H1 (cell line): ENCODE measurements around the gene RALGAPA2. TPM values are rescaled to one million over a fixed set of nuclear protein-coding genes. Genes with fewer than 3 reads are reported as not detected.

Experiments
- CTCF ChIA-PET: fragments of 300-600 bp; sonication (Branson Sonifier 250); formaldehyde crosslinking; loops from one replicate; lab custom pipeline; 2021; ENCODE audit not compliant: partially characterized antibody; lab: Charles Lee
- POLR2A ChIA-PET: fragments of 300-600 bp; sonication (Branson Sonifier 250); formaldehyde crosslinking; loops from one replicate; lab custom pipeline; 2021; ENCODE audit warnings: inconsistent platforms; ENCODE audit not compliant: partially characterized antibody; lab: Charles Lee
- DNase-seq, 2 experiments: peaks; one replicate each; pipeline versions ENCODE4 v3.0.0 to v3.0.0-alpha.2; 2010 to 2022; ENCODE audit warnings: low spot score in 2 of 2, low read depth in 1 of 2, mixed read lengths in 1 of 2
- FAIRE-seq: peaks from 2 replicates; lab custom pipeline; 2011; peaks lifted over from hg19 to GRCh38; lab: Jason Lieb, UNC
- H2AFZ ChIP-seq: 2 replicates; pipeline ENCODE4 v1.8.1; 2012; ENCODE audit warnings: low read length, inconsistent platforms
- H2AK5ac ChIP-seq: 2 replicates; pipeline ENCODE4 v1.6.1; 2013; ENCODE audit warnings: low read depth, low read length
- H2BK120ac ChIP-seq: replicated peaks from 2 replicates; pipeline ENCODE3; 2013; ENCODE audit warnings: low read depth, low read length, inconsistent platforms
- H2BK12ac ChIP-seq: 2 replicates; pipeline ENCODE4 v1.6.1; 2013; ENCODE audit warnings: low read depth, low read length
- H2BK15ac ChIP-seq: 2 replicates; pipeline ENCODE4 v1.6.1; 2013; ENCODE audit warnings: low read length
- H2BK20ac ChIP-seq: 2 replicates; pipeline ENCODE4 v1.6.1; 2013; ENCODE audit warnings: low read length
- H2BK5ac ChIP-seq: 2 replicates; pipeline ENCODE4 v1.6.1; 2013; ENCODE audit warnings: low read depth, low read length
- H3K14ac ChIP-seq: 2 replicates; pipeline ENCODE4 v1.6.1; 2013; ENCODE audit warnings: inconsistent platforms; ENCODE audit not compliant: insufficient read length
- H3K18ac ChIP-seq: 2 replicates; pipeline ENCODE4 v1.6.1; 2013; ENCODE audit warnings: low read length; ENCODE audit errors: extremely low read depth
- H3K23ac ChIP-seq: 2 replicates; pipeline ENCODE4 v1.6.1; 2013; ENCODE audit warnings: inconsistent platforms; ENCODE audit not compliant: insufficient read length
- H3K23me2 ChIP-seq: 2 replicates; pipeline ENCODE4 v1.6.1; 2013; ENCODE audit warnings: low read depth, low read length
- H3K27ac ChIP-seq: 2 replicates; pipeline ENCODE4 v1.6.1; 2011; ENCODE audit warnings: low read depth, low read length, inconsistent platforms
- H3K27me3 ChIP-seq, 4 experiments: replicated peaks in 1 of 4; 1 replicate in 1 of 4; 2 replicates in 3 of 4; pipeline versions ENCODE4 v1.6.1 to v1.8.1; 2011 to 2013; ENCODE audit warnings: low read length in 3 of 4, mild to moderate bottlenecking in 3 of 4, inconsistent platforms in 2 of 4, mixed read lengths in 2 of 4, moderate library complexity in 1 of 4; ENCODE audit not compliant: control insufficient read depth in 3 of 4, insufficient read depth in 3 of 4; ENCODE audit errors: extremely low read depth in 1 of 4
- H3K36me3 ChIP-seq, 4 experiments: 2 replicates each; pipeline versions ENCODE4 v1.6.1 to v1.8.1; 2011 to 2013; ENCODE audit warnings: mild to moderate bottlenecking in 4 of 4, low read length in 3 of 4, moderate library complexity in 2 of 4, control low read depth in 1 of 4, inconsistent platforms in 1 of 4; ENCODE audit not compliant: insufficient read depth in 4 of 4, control insufficient read depth in 2 of 4
- H3K4ac ChIP-seq: replicated peaks from 2 replicates; pipeline ENCODE3; 2013; ENCODE audit warnings: low read length, low read depth, mixed read lengths, inconsistent platforms; ENCODE audit not compliant: insufficient read length
- H3K4me1 ChIP-seq, 4 experiments: replicated peaks in 1 of 4; 1 replicate in 1 of 4; 2 replicates in 3 of 4; pipeline versions ENCODE4 v1.6.1 to v1.8.1; 2011 to 2013; ENCODE audit warnings: low read length in 3 of 4, inconsistent platforms in 2 of 4, mixed read lengths in 1 of 4; ENCODE audit not compliant: insufficient read depth in 4 of 4, control insufficient read depth in 3 of 4
- H3K4me2 ChIP-seq, 2 experiments: 2 replicates each; pipeline versions ENCODE4 v1.6.1 to v1.8.1; 2011 to 2013; ENCODE audit warnings: low read depth in 2 of 2, low read length in 2 of 2, control low read depth in 1 of 2, inconsistent platforms in 1 of 2, mild to moderate bottlenecking in 1 of 2; ENCODE audit not compliant: insufficient read depth in 1 of 2
- H3K4me3 ChIP-seq, 4 experiments: fragments of 200-600, 300-600 bp in 1 of 4; sonication (generic), shearing (Covaris generic), sonication (Bioruptor Twin) in 1 of 4; 2 replicates each; pipeline versions ENCODE4 v1.5.1 to v1.8.1; 2011 to 2016; ENCODE audit warnings: low read length in 4 of 4, low read depth in 3 of 4, control low read depth in 2 of 4, inconsistent platforms in 2 of 4, mild to moderate bottlenecking in 2 of 4, mixed read lengths in 1 of 4, moderate library complexity in 1 of 4; ENCODE audit not compliant: insufficient read depth in 2 of 4; ENCODE audit errors: extremely low read depth in 1 of 4
- H3K56ac ChIP-seq: replicated peaks from 2 replicates; pipeline ENCODE3; 2013; ENCODE audit warnings: low read depth, mild to moderate bottlenecking, mixed read lengths, low read length, inconsistent platforms; ENCODE audit not compliant: insufficient read length
- H3K79me1 ChIP-seq: 2 replicates; pipeline ENCODE4 v1.6.1; 2013; ENCODE audit warnings: low read depth, low read length, control low read depth
- H3K79me2 ChIP-seq, 2 experiments: 2 replicates each; pipeline versions ENCODE4 v1.6.1 to v1.8.1; 2012 to 2013; ENCODE audit warnings: low read length in 2 of 2, mild to moderate bottlenecking in 2 of 2, inconsistent platforms in 1 of 2; ENCODE audit not compliant: insufficient read depth in 2 of 2, control insufficient read depth in 1 of 2
- H3K9ac ChIP-seq, 4 experiments: replicated peaks in 1 of 4; 1 replicate in 1 of 4; 2 replicates in 3 of 4; pipeline versions ENCODE4 v1.6.1 to v1.8.1; 2011 to 2013; ENCODE audit warnings: low read depth in 3 of 4, low read length in 3 of 4, control low read depth in 2 of 4, mild to moderate bottlenecking in 2 of 4, moderate library complexity in 2 of 4, inconsistent platforms in 1 of 4; ENCODE audit errors: extremely low read depth in 1 of 4
- H3K9me3 ChIP-seq, 2 experiments: 2 replicates each; pipeline versions ENCODE4 v1.6.1 to v1.8.1; 2012 to 2013; ENCODE audit warnings: mild to moderate bottlenecking in 2 of 2, moderate library complexity in 2 of 2, control low read depth in 1 of 2, inconsistent platforms in 1 of 2, low read depth in 1 of 2, low read length in 1 of 2, mixed read lengths in 1 of 2; ENCODE audit not compliant: insufficient read depth in 2 of 2
- H4K20me1 ChIP-seq, 2 experiments: replicated peaks in 1 of 2; 2 replicates each; pipeline versions ENCODE3 to v1.8.1; 2011 to 2013; ENCODE audit warnings: inconsistent platforms in 2 of 2, low read length in 2 of 2, mild to moderate bottlenecking in 1 of 2; ENCODE audit not compliant: insufficient read depth in 2 of 2, control insufficient read depth in 1 of 2
- H4K5ac ChIP-seq: 2 replicates; pipeline ENCODE4 v1.6.1; 2013; ENCODE audit warnings: low read length, low read depth, mixed read lengths, inconsistent platforms; ENCODE audit not compliant: insufficient read length
- H4K8ac ChIP-seq: 2 replicates; pipeline ENCODE4 v1.8.0; 2013; ENCODE audit warnings: mild to moderate bottlenecking, moderate library complexity, low read length, inconsistent platforms; ENCODE audit not compliant: insufficient read depth; ENCODE audit errors: extremely low read depth
- H4K91ac ChIP-seq: replicated peaks from 2 replicates; pipeline ENCODE3; 2013; ENCODE audit warnings: low read length, mixed read lengths, inconsistent platforms; ENCODE audit not compliant: insufficient read length
- PHF8 ChIP-seq: fragments of 200-600 bp; sonication (generic); conservative IDR thresholded peaks from 2 replicates; pipeline ENCODE4 v1.7.1; 2012; ENCODE audit warnings: low read depth, mild to moderate bottlenecking, inconsistent platforms, low read length, moderate library complexity
- POLR2AphosphoS5 ChIP-seq: IDR thresholded peaks from 2 replicates; pipeline ENCODE4 v1.6.1; 2011; ENCODE audit warnings: low read depth, low read length
- WGBS, 2 experiments: shearing (Covaris generic) in 1 of 2; methylation state at CpG; one replicate each; pipeline versions ENCODE4 v1.1.6 to v1.1.7; 2013 to 2015; ENCODE audit warnings: low lambda C conversion rate in 2 of 2, mixed read lengths in 2 of 2, inconsistent platforms in 1 of 2, low coverage in 1 of 2, missing lambda C conversion rate in 1 of 2; ENCODE audit not compliant: insufficient replicate concordance in 2 of 2, insufficient coverage in 1 of 2, insufficient read length in 1 of 2; ENCODE audit errors: extremely low coverage in 1 of 2, missing lambda C conversion rate in 1 of 2; 5-methylcytosine and 5-hydroxymethylcytosine counted together
- polyA plus RNA-seq, 7 experiments: library from polyadenylated mRNA; depleted of rRNA in 3 of 7; stranded (reverse) in 5 of 7; unstranded in 2 of 7; fragments of >200 nt in 5 of 7; fragments of 200-250 nt in 2 of 7; gene quantifications; 1 replicate in 5 of 7; 2 replicates in 1 of 7; 4 replicates in 1 of 7; pipeline versions ENCODE4 v1.2.1 to v1.2.3, GENCODE V29; 2011 to 2013; ENCODE audit warnings: missing spikeins in 2 of 7, mixed read lengths in 2 of 7
- total RNA-seq: library from RNA; stranded (reverse); fragmentation: NEBNext Ultra II Directional; extraction: Animal tissue kit (Norgen Biotek cat#: 25700); gene quantifications from 2 replicates; pipeline ENCODE4 v1.2.1, GENCODE V29; 2021

RALGAPA2 gene
- total and polyA plus RNA-seq, 2 of the 8 experiments (the other 6 are each of a cell fraction or from before 2014, with no cell fraction given): 5.1 to 25.5 TPM

DNA sequence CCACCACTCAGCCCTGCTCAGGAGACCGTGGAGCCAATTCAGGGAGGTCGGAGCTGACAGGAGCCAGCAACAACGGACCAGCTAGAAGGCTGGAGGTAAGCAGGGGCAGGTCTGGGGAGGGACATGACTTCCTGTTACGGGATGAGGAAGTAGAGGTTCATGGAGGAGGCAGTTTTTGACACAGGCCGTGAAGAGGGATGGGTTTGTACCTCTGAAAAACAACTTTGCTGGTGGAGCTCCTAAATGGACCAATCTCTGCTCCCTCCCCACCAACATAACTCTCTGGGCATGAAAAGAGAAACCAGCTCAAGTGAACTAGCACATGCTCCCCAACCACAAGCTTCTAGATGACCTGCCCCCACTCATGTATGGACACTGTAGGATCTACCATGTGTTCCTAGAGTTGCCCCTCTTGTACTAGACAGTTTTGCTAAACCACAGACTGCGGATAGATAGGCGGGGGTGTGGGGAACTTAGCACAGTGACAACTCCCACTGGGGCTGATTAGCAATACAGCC is 31.4 kb downstream of the RALGAPA2 start:
- no peak overlapping the region for H3K4ac ChIP-seq
- H2AK5ac ChIP-seq: no peak overlapping the region
- peaks cover 0 to 6% (median 0%) of the 10 kb centered on the region in 4 experiments; a peak in 2 of 7 replicates for H3K4me1 ChIP-seq
- no peak overlapping the region for H2BK20ac ChIP-seq
- no peak overlapping the region for H2BK5ac ChIP-seq
- H3K27ac ChIP-seq: peak overlapping the region; percentile 12; the same call in 1 of the 2 replicates
- no peak overlapping the region for H4K5ac ChIP-seq
- WGBS, 2 experiments: 87% methylated on average over 7 of the region's 7 CpGs; no CpG with 5 or more reads in 1 of the 2 experiments
- H3K9ac ChIP-seq: no peak overlapping the region
- DNase-seq: no peak
- TF ChIP-seq PHF8: no peak
- no peak for TF ChIP-seq POLR2AphosphoS5
- peaks cover 0 to 8% of the 10 kb centered on the region in 2 experiments for H4K20me1 ChIP-seq
- FAIRE-seq: no peak
- H3K23me2 ChIP-seq: no peaks in the 10 kb centered on the region
- no peak overlapping the region for H3K14ac ChIP-seq
- no peak overlapping the region for H2AFZ ChIP-seq
- H3K79me1 ChIP-seq: peaks cover 3% of the 10 kb centered on the region
- no peak overlapping the region for H3K23ac ChIP-seq
- no peak overlapping the region for H3K4me3 ChIP-seq
- ChIA-PET POLR2A (no interaction called here), CTCF (interaction anchor here (0.7 to 2.3 kb wide), 4 partner anchors 12 to 154 kb away, joined by 3 to 6 read pairs (median 4); no protein-coding TSS in a partner anchor)
- H3K79me2 ChIP-seq: peaks cover 3 to 34% of the 10 kb centered on the region in 2 experiments; a peak in 3 of 4 replicates
- no peak overlapping the region for H4K8ac ChIP-seq
- H3K9me3 ChIP-seq: no peaks in the 10 kb centered on the region
- no peak overlapping the region for H3K4me2 ChIP-seq
- H2BK15ac ChIP-seq: no peak overlapping the region
- no peak overlapping the region for H2BK12ac ChIP-seq
- H3K18ac ChIP-seq: 0 out of 2 replicates have a peak overlapping the region, but pooled peaks have one; percentile 52
- no peak overlapping the region for H2BK120ac ChIP-seq
- H3K27me3 ChIP-seq: no peaks in the 10 kb centered on the region
- no peak overlapping the region for H4K91ac ChIP-seq
- H3K36me3 ChIP-seq: 0 out of 8 replicates have a peak, but pooled peaks cover 0 to 3% (median 0%) of the 10 kb centered on the region in 4 experiments
- H3K56ac ChIP-seq: no peak overlapping the region
